ENCODE results near the gene CLIP4. TPM values are rescaled to one million over a fixed set of nuclear protein-coding genes. Genes with fewer than 3 reads are reported as not detected.

CLIP4 gene
- 13.3 TPM for polyA plus RNA-seq

GRCh38 chr2:29114946-29115609, at the start of gene CLIP4:
CLIP4 (plus strand) TSS chr2:29115415; CDS start chr2:29121389, 5,974 bp downstream.
- Mint-ChIP-seq H3K36me3 (peaks cover 2% of the 10 kb centered on the region), H3K27ac (peak within 1 kb of the TSS; percentile 81 to 98 (median 93)), H3K4me3 (peak within 1 kb of the TSS; percentile 93 to 97 (median 96)), H3K9me3 (no peaks in the 10 kb centered on the region), H3K4me1 (peaks cover 21 to 30% (median 23%) of the 10 kb centered on the region in 3 donors), H3K27me3 (peaks cover 3% of the 10 kb centered on the region)

- Mint-ChIP-seq H3K36me3 (peaks cover 1% of the 10 kb centered on the region), H3K27me3 (no peaks in the 10 kb centered on the region), H3K4me1 (no peaks in the 10 kb centered on the region), H3K4me3 (no peak overlapping the region), H3K9me3 (no peaks in the 10 kb centered on the region), H3K27ac (no peak overlapping the region)
These were observed 48.8 kb upstream of the CLIP4 start for GRCh38 chr2:29066271-29066860.

- H3K9me3 Mint-ChIP-seq: no peaks in the 10 kb centered on the region
- H3K4me3 Mint-ChIP-seq: no peak overlapping the region
- no peaks in the 10 kb centered on the region for H3K4me1 Mint-ChIP-seq
- H3K36me3 Mint-ChIP-seq: peaks cover 1% of the 10 kb centered on the region
- H3K27me3 Mint-ChIP-seq: no peaks in the 10 kb centered on the region
- H3K27ac Mint-ChIP-seq: peak overlapping the region in 1 of 3 donors; percentile 74
These were observed 48.1 kb upstream of the CLIP4 start for GRCh38 chr2:29066997-29067605.

GRCh38 chr2:29068513-29068912, 46.7 kb upstream of the CLIP4 start:
- no peaks in the 10 kb centered on the region for H3K27me3 Mint-ChIP-seq

GRCh38 chr2:29070526-29070925, 44.7 kb upstream of the CLIP4 start:
- Mint-ChIP-seq H3K36me3 (peaks cover 1% of the 10 kb centered on the region), H3K9me3 (no peaks in the 10 kb centered on the region), H3K27me3 (no peaks in the 10 kb centered on the region), H3K27ac (no peak overlapping the region), H3K4me3 (no peak overlapping the region), H3K4me1 (peaks cover 0 to 1% (median 0%) of the 10 kb centered on the region in 3 donors)

More at GRCh38 chr2:29068513-29068912, 46.7 kb upstream of the CLIP4 start:
- H3K36me3 Mint-ChIP-seq: peaks cover 1% of the 10 kb centered on the region
- H3K4me1 Mint-ChIP-seq: no peaks in the 10 kb centered on the region
- no peak overlapping the region for H3K27ac Mint-ChIP-seq
- H3K4me3 Mint-ChIP-seq: no peak overlapping the region
- no peaks in the 10 kb centered on the region for H3K9me3 Mint-ChIP-seq

GRCh38 chr2:29071032-29071975, 43.9 kb upstream of the CLIP4 start:
- Mint-ChIP-seq H3K27me3 (no peaks in the 10 kb centered on the region), H3K4me3 (no peak overlapping the region), H3K9me3 (no peaks in the 10 kb centered on the region), H3K36me3 (peaks cover 1% of the 10 kb centered on the region), H3K4me1 (peaks cover 0 to 1% (median 0%) of the 10 kb centered on the region in 3 donors), H3K27ac (no peak overlapping the region)

GRCh38 chr2:29072251-29072650, 43.0 kb upstream of the CLIP4 start:
- Mint-ChIP-seq H3K27ac (no peak overlapping the region), H3K4me3 (no peak overlapping the region), H3K9me3 (no peaks in the 10 kb centered on the region), H3K36me3 (peaks cover 1% of the 10 kb centered on the region), H3K27me3 (no peaks in the 10 kb centered on the region), H3K4me1 (peaks cover 0 to 1% (median 0%) of the 10 kb centered on the region in 3 donors)

- peaks cover 0 to 1% (median 0%) of the 10 kb centered on the region in 3 donors for H3K4me1 Mint-ChIP-seq
- H3K27ac Mint-ChIP-seq: no peak overlapping the region
- H3K9me3 Mint-ChIP-seq: peaks cover 0 to 4% (median 0%) of the 10 kb centered on the region in 3 donors
- H3K27me3 Mint-ChIP-seq: no peaks in the 10 kb centered on the region
- H3K36me3 Mint-ChIP-seq: peaks cover 1% of the 10 kb centered on the region
- no peak overlapping the region for H3K4me3 Mint-ChIP-seq
These were observed 42.1 kb upstream of the CLIP4 start for GRCh38 chr2:29072971-29073725.

GRCh38 chr2:29073933-29074332, 41.3 kb upstream of the CLIP4 start:
- H3K27me3 Mint-ChIP-seq: no peaks in the 10 kb centered on the region

GRCh38 chr2:29074411-29074810, 40.8 kb upstream of the CLIP4 start, which contains the start of gene PCARE:
PCARE (minus strand) TSS chr2:29074523; CDS start chr2:29074261, 262 bp downstream.
- Mint-ChIP-seq H3K27ac (no peak within 1 kb of the TSS), H3K4me1 (peaks cover 0 to 1% (median 0%) of the 10 kb centered on the region in 3 donors), H3K36me3 (peaks cover 1% of the 10 kb centered on the region), H3K27me3 (no peaks in the 10 kb centered on the region), H3K4me3 (no peak within 1 kb of the TSS), H3K9me3 (peaks cover 0 to 9% (median 2%) of the 10 kb centered on the region in 3 donors)

More at GRCh38 chr2:29073933-29074332, 41.3 kb upstream of the CLIP4 start:
- H3K27ac Mint-ChIP-seq: no peak overlapping the region
- peaks cover 1% of the 10 kb centered on the region for H3K36me3 Mint-ChIP-seq
- peaks cover 0 to 5% (median under 1%) of the 10 kb centered on the region in 3 donors for H3K9me3 Mint-ChIP-seq
- H3K4me1 Mint-ChIP-seq: peaks cover 0 to 1% (median 0%) of the 10 kb centered on the region in 3 donors
- no peak overlapping the region for H3K4me3 Mint-ChIP-seq

- Mint-ChIP-seq H3K4me1 (peaks cover 0 to 1% (median 0%) of the 10 kb centered on the region in 3 donors), H3K27me3 (no peaks in the 10 kb centered on the region), H3K36me3 (no peaks in the 10 kb centered on the region), H3K9me3 (peaks cover 0 to 9% (median 2%) of the 10 kb centered on the region in 3 donors), H3K4me3 (no peak overlapping the region), H3K27ac (no peak overlapping the region)
These were observed 39.1 kb upstream of the CLIP4 start for GRCh38 chr2:29075894-29076705.

- Mint-ChIP-seq H3K36me3 (no peaks in the 10 kb centered on the region), H3K4me3 (no peak overlapping the region), H3K27ac (no peak overlapping the region), H3K4me1 (peaks cover 0 to 5% (median 2%) of the 10 kb centered on the region in 3 donors), H3K9me3 (peaks cover 0 to 9% (median 5%) of the 10 kb centered on the region in 3 donors), H3K27me3 (no peaks in the 10 kb centered on the region)
These were observed 35.3 kb upstream of the CLIP4 start for GRCh38 chr2:29079887-29080286.
